Measurements from ENCODE around the gene AUTS2.

The AUTS2 gene

GRCh38 chr7:70392877-70393435 is 794.7 kb downstream of the AUTS2 start:
- no peak for DNase-seq (ENCODE audit: low spot score)
- no peak for TF ChIP-seq CTCF (IDR thresholded peaks at IDR 0.05; ENCODE audit: extremely low read depth, missing control alignments)

GRCh38 chr7:70393956-70394355 is 795.7 kb downstream of the AUTS2 start:
- no peak for DNase-seq (ENCODE audit: low spot score)
- no peak for TF ChIP-seq CTCF (IDR thresholded peaks at IDR 0.05; ENCODE audit: extremely low read depth, missing control alignments)

- DNase-seq (ENCODE audit: low spot score): no peak
- no peak for TF ChIP-seq CTCF (IDR thresholded peaks at IDR 0.05; ENCODE audit: extremely low read depth, missing control alignments)
Measured at GRCh38 chr7:70400829-70401380, 802.6 kb downstream of the AUTS2 start.

- no peak for TF ChIP-seq CTCF (IDR thresholded peaks at IDR 0.05; ENCODE audit: extremely low read depth, missing control alignments)
- DNase-seq (ENCODE audit: low spot score): no peak
Measured at GRCh38 chr7:70402069-70402468, 803.8 kb downstream of the AUTS2 start.

GRCh38 chr7:70405241-70405640 is 807.0 kb downstream of the AUTS2 start:
- TF ChIP-seq CTCF (IDR thresholded peaks at IDR 0.05; ENCODE audit: extremely low read depth, missing control alignments): no peak
- no peak for DNase-seq (ENCODE audit: low spot score)

GRCh38 chr7:70406186-70406949 is 808.1 kb downstream of the AUTS2 start:
- TF ChIP-seq CTCF (IDR thresholded peaks at IDR 0.05; ENCODE audit: extremely low read depth, missing control alignments): no peak
- DNase-seq (ENCODE audit: low spot score): no peak

GRCh38 chr7:70406950-70407209 is 808.6 kb downstream of the AUTS2 start:
- no peak for DNase-seq (ENCODE audit: low spot score)

More at GRCh38 chr7:70406950-70407209, 808.6 kb downstream of the AUTS2 start:
- TF ChIP-seq CTCF (IDR thresholded peaks at IDR 0.05; ENCODE audit: extremely low read depth, missing control alignments): no peak
